ENCODE results near the gene USP47.

Gene USP47

DNA sequence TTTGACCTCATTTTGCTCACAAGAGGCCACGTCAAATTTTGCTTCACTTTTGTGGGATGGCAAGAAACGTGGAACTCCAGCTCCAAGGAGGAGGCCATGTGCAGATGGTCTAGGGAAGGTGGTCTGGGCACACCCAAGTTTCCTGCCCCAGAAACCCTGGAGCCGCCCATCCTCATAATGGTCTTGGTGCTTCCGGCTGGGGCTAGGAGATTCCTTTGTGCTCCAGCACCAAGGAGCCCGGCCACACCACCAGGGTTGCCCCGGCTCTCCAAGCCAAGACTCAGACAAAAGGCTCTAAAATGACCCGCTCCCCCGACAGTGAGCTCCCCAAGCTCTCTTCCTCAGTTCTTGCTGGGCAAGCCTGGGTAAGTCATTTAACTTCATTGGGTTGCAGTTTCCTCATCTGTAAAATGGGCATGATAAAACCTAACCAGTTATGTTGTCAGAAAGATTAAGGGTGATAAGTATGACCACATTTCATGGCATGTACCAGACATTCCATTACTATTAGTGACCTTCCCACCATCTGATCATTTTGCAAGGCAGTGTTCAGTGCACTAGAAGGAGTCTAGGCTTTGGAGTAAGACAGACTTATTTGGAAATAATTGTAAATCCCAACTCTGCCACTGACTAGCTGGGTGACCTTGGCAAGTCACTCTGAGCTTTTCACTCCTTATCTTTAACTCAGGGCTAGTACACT, 143.4 kb downstream of the USP47 start:
- DNase-seq, result no peak

DNA sequence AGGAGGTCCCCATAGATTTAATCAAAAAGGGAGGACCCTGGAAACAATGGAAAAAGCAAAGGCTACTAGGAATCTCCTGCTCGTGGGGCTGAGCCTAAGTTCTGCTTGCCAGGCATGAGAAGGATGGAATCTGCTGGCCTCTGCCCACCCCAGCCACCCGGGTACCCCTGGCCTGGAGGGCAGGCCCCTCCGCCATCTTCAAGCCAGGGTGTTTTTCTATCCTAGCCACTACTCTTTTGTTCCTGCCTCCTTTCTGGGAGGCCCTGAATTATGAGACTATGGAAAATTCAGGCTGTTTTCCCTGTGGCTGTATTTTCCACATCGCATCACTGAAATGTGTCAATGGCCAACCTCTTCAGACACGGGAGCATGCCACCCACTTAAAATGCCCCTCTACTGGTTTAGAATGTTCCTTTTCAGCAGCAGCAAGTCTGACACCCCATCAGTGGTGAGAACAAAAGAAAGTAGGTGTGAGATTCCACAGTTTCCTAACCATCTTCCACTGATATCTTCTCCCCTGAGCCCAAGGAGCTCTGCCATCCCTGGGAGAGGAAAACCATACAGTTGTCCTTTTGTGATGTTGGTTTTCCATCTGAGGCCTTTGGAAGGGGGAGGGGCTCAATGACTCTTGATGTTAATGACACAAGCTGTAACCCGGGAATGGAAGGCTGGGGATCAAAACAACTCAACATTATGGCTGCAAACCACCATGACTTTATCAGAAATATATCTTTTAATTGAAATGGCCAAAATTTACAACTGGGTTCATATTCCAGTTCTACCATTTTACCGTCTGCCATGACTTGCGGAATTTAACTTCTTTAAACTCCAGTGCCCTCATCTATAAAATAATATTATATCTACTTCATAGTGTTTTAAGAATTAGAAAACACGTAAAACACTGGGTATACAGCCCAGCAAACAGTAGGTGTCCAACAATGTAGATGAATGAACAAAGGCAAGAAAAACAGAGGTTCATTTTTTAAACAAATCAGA, 144.5 kb downstream of the USP47 start:
- no peak for DNase-seq

DNA sequence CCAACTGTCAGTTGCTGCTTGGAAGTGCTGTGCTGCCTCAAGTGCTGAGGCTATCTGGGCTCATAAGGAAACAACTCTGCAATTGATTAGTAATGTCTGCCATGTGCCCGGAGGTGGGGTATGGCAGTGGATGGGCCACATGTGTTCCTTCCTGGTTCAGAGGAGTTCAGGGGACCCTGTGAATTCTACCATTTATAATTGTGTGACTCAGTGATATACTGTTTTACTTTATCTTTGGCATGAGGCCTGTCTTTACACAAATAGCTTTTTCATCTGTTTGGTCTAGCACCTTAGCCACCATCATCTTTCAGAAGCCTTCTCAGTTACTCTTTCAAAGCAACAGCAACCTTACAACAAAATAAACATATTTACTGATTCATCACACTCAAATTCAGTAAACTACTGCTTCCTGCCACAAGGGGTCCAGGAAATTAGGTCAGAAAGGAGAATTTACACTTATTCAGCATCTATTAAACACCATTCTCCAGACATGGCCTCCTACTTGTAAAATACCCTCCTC, 145.8 kb downstream of the USP47 start:
- no peak for DNase-seq

DNA sequence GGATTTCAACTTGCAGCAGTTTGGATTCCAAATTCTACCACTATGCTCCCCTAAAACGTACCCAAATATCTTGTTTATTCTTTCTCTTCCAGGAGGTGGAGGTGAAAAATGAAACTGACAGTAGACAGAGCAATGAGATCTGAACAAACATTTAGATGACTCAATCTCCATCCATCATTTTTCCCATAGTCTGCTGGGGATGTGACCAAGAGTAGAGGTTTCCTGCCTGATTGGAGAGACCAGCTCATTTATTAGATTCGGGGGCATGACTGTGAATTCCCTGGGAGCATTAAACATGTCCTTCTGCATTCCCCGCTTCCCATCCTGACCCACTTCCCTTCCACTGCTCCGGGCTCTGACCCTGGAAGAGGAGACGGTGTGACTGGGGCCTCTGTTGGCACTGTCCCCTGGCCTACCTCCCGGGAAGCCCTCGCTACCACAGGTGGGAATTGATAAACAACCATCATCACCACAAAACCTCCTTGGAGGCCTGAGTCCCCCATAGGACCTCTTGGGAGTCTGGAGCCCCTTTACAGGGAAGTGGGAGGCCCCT, 146.4 kb downstream of the USP47 start:
- no peak for DNase-seq

DNA sequence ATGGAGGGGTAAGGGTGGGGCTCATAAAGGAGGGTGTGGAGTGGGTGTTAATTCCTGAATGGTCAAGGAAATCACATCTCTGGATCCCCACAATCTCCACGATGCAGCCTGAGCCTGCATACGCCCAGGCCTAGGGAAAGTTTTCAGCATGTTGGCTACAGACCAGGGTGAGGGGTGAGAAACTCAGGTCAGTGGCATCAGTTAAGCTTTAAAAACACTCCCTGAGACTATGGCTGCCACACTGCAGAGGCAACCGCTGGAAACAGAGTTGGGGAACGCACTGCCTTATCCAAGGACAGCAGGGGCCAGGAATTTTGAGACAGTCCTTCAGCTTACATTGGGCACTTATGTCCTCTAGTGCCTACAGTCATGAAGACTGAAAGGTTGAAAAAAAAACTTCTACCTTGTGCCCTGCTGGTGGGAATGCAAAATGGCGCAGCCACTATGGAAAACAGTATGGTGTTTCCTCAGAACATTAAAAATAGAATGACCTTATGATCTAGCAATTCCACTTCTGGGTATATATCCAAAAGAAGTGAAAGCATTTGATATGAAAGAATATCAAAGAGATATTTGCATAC, 147.0 kb downstream of the USP47 start:
- DNase-seq, result no peak

DNA sequence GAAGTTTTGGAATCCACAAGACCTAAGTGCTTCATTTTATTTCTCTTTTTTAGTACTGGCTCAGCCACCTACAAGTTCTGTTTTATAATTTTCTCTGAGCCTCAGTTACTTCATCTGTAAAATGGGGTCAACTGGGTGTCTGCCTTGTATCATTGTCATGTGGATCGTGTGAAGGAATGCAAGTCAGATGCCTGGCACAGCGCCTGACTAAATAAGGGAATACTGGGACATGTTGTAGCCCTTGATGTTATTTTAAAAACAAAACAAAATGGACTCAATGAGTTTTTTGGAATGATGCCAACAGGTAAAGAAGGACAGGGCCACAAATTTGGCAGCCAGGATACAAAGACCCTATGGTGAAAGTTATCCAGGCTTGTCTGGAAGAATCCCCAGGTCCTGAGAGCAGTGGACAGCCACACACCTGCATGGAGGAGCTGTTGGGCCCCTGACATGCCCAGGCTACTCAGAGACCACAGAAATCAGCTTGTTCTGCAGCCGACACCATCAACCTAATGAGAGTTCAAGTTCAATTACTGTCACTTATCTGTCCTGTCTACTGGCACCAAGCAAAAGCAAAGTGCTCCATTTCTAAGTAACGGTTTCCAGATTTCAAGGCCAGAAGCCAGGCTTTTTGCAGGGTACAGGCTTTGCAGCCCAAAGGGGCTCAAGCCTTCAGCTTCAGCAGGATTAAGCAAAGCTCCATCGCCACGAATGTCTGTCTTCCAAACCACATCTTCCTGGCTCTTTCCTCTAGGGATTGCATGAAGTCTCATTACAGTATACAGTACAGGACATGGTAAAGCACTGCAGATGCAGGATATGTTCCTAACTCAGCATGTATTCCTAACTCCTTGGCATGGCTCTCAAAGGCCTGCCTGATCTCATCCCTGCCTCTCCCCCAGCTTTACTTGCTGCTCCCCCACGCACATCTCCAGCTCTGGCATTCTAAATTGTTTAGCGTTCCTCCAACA, 148.3 kb downstream of the USP47 start:
- DNase-seq, result no peak

DNA sequence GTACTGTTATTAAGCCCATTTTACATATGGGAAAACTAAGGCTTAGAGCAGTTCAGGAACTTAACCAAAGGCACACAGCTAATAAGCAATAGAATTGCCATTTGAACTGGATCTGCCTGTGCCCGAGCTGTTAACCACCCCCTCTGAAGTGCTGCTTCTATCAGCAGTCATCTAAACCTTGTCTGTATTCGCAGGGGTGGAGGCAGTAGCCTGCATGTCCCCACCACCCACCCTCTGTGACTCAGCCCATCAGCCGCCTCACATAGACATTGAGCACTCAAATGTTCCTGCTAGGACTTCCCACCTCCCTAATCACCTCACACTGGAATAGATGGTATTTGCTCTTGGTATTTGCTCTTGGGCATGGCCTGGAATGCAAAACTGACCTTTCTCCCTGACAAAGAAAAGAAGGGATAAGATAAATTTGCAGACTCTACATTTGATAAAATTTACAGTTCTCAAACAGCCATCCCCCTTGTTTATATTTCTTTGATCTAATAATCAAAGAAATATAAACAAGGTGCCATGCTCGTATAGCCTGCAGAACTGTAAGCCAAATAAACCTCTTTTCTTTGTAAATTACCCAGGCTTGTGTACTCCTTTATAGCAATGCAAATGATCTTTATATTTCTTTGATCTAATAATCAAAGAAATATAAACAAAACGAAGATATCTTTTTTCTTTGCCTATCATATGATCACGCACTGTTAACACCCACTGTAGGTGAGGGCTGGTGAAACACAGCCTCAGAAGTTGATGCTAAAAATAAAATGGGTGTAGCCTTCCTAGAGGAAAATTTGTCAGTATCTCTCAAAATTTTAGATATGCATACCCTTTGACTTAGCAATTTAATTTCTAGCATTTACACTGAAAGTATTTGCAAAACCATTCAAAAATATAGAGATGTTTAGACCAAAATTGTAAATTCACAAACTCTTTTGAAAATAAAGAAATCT, 150.8 kb downstream of the USP47 start:
- DNase-seq, result no peak

DNA sequence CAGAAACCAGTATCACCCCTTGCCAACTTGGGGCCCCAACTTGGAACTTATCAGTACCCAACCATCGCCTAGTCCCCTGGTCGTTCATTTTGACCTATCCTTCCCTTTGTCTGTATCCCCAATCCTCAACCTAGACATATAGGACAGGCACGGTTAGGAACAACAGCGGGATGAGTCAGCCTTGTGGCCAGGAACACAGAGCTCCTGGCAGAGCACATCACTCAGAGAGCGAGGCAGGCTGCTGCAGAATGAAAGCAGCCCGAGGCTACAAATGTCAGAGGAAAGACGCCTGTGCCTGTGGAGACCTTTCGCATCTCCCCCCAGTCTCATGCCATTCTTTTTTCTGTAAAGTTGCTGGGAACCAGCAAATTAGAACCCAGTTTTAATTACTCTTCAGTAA, 152.1 kb downstream of the USP47 start:
- no peak for DNase-seq

DNA sequence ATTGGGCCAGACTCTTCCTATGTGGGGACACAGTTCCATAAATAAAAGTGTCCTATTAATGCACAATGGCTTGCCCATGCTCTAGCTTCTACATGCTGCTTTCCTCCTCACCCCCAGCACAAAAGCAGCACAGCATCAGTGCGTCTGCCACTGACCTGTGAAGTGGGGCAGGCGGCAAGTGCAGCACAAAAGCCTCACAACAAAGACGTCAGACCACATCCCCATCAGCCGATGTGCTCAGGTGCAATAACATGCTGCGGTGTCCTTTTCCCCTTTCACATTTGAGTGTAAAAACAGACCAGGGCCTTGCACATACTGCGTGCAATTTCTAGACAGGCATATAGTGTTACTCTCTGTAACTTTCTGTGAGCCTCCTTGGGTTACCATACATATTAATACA, 153.8 kb downstream of the USP47 start:
- DNase-seq, result no peak

DNA sequence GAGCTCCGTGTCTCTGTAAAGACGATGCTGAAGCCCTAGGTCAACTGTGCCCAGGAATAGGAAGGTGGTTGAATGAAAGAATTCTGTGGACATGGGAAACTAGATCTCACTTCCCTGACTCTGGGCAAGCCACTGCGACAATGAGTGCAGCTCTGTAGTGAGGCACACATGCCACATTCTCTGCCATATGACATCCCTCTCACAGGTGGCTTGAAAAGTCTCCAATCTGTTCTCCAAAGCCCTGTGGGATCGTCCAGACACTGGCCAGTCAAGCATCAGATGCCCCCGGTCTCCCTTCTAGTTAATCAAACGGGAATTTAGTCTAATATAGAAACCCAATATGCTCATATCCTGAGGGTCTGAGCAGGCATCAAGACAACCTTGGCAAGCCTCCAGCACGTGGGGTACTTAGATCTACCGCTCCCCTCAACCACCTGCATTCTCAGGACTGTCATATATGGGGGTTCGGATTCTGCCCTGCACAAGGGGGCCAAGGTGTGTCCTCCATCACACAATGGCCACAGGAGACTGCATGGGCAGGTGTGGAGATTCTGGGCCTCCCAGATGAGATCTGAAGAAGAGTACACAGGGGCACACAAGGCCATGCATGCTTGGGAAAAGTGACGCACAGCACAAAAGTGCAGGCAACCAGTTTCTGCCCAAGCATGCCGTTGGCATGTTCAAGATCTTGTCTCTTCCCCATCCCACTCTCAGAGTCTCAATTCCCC, 154.7 kb downstream of the USP47 start:
- no peak for DNase-seq

DNA sequence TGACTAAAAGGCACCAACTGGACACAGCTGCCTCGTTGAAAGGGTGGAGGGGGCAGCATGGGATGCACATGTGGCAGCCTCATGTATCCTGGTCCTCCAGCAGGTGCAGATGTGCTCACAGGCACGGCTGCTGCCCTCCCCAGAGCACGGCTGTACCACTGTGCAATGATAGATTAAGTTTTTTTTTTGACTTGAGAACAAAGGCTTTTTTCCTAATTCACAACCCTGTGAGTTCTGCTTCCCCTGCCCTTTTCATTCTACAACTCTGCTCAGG, 155.2 kb downstream of the USP47 start:
- DNase-seq, result no peak

DNA sequence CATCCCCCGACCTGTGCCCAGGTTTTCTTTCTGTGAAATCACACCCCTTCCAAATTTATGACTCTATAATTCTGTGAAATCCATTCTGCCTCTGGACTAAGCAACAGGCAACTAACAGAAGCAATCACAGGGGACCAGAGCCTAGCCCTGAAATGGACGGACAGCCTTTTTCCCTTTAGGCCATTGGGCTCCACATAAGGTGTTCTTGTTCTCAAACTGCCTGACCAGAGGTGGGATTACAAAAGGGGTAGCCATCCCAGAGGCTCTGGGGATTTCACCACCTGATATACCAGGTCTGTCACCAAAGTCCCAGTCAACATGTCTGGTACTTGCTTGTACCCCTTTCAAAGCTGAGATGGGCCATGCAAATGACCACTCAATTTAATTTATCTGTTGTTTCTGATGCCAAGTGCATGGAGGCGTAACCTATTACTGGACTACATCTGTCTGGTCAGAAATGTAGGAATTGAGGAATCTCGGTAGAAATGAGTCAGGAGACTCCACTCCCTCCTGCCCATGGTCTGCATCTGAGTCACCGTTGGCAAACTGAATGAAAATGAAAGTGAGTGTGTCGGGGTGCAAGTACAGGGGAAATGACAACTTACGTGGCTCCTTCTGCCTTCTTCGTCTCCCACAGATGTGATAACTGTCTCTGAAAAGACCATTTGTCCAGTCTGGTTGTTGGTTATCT, 156.5 kb downstream of the USP47 start:
- no peak for DNase-seq

DNA sequence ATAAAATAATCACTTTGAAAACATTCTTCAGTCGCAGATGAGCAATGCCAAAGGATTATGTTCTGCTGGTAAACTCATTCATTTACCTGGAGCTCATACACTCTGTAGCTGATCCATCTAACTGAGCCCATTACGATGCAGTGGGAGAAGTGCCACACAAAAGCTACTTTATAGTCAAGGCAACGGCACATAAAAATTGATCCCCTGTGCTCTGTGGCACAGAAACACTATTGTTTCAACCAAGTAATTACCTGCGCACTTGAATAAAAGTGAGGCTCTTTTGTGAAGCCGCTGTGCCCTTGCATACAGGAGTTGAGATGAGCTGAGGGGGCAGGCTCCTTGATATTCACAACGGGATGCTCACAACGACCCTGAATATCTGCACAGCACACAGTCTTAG, 159.4 kb downstream of the USP47 start:
- DNase-seq, result no peak

DNA sequence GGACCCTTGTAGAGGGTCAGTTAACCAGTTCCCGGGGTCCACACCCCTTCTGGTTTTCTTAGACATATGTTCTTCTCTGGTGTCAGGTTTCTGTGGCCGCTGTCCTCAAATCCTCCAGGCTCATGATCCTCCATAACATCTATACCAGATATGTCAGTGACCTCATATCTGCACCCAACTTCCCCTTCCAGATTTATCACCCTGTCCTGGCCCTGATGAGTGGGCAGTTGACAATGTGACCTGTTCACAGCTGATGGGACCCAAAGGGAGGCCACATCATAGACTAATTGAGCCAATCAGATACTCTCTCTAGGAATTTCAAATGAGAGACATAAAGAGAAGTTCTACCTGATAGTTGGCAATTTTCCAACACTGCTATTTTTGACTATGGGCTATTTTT, 161.6 kb downstream of the USP47 start:
- no peak for DNase-seq

DNA sequence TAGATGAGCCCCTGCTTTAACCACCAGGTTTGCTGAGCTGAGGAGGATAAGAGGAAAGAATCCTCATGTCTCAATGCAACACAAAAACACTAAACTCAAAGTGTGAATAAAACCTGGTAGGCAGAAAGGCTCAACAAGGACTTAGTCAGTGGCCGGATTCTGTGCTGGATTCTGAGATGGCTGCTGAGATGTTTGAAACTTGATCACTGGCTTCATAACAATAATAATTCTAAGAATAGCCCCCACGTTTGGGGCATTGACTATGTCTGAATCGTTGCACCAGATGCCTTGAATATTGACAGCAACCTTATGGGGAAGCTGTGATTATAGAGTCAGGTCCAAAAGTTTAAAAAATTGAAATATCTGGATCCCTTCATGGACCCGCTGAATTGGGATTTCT, 162.0 kb downstream of the USP47 start:
- no peak for DNase-seq

DNA sequence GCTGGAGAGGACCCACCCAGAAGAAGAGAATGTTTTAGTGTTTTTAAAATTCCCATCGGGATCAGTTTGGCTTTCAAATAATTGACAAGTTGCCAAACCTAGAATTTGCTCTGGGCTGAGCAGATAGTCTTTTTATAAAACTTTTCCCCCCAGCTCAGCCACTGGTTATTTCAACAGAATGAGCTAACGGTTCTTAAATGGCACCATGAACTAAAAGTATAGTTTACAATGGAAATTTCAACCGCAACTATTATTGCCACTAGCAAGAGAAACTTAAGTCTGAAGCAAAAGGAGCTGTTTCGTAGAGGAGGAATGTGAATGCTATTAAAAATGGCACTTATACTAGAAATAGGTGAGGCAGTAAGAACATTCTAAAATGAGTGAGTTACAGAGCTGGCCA, 163.3 kb downstream of the USP47 start:
- DNase-seq, result no peak

DNA sequence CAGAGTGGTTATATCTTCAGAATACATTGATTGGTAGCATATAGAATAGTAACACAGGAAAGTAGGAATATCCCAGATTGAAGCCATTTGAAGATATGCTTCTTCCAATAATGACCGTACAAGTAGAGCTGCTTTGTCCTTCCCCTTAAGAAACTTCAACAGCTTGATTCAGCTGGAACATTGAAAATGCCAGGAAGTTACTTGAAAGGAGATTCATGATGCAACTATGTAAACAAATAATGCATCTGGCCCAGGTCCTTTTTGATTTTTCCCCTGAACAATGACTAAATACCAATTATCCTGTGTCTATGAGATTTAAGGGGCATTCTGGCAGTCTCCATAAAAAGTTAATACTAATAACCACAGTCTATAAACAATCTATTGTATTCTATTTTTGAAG, 163.7 kb downstream of the USP47 start:
- no peak for DNase-seq

DNA sequence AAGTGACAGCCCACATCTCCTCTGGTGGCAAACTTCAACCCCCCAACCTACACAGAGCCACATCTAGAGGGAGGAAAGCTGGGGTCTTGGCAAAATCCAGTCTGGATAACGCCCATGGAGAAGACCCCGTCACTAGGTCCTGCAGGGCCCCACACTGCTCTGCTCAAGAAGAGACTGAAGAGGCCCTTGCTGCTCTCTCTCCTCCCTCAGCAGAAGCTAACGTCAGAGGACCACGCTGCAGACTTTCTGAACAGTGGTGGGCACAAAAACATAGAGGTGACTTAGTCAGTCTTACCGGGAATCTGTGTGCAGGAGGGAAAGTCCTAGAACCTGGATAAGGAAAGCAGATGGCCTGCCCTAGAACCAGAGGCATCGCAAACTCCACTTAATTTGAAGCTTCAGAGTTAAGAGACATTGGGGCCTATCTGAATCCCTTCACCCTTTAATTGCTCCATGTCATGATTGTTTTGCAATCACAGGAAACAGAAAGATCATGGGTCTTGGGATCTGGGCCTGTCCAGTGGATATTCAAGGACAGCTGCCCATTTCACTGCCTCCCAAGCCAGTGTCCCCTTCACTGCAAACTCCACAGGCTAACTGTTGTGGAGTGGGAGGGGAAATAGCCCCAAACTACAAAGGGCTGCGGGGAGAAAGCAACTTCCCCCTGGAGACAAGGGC, 164.9 kb downstream of the USP47 start:
- no peak for DNase-seq

DNA sequence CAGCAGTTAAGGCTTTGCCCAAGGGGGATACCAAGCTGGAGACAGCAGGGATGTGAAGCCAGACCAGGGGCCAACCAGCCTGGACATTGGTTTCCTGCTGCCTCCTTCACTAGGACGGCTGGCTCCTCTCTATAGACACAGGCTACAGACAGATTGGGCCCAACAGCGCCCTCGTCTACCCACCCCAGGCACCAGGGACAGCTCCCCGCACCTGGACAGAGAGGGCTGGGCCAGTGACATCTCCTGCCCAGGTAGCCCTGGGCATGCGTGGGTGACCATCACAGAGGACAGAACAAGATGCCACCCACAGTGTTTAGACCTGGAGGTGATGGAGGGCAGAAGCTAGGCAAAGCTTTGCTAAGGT, 165.4 kb downstream of the USP47 start:
- no peak for DNase-seq
